Mucosa of stomach (tissue), 1 donor: Measurements from ENCODE around the gene SOX30.
"Not testable (repeated sequence)": the region's sequence is repeated elsewhere in the genome, so short reads cannot be mapped to it uniquely, and the experiment has no call there.

Experiments used
- H3K27me3 ChIP-seq: one replicate; pipeline ENCODE4 v1.7.0; 2013; ENCODE audit warnings: mild to moderate bottlenecking, low read length; ENCODE audit not compliant: control insufficient read depth, insufficient read depth
- H3K36me3 ChIP-seq: one replicate; pipeline ENCODE4 v1.7.0; 2013; ENCODE audit warnings: low read length; ENCODE audit not compliant: control insufficient read depth, insufficient read depth
- H3K4me1 ChIP-seq: one replicate; pipeline ENCODE4 v1.7.0; 2013; ENCODE audit warnings: mild to moderate bottlenecking, low read length; ENCODE audit not compliant: control insufficient read depth, insufficient read depth
- H3K4me3 ChIP-seq: one replicate; pipeline ENCODE4 v1.7.0; 2013; ENCODE audit warnings: low read length
- H3K9ac ChIP-seq: one replicate; pipeline ENCODE4 v1.7.0; 2013; ENCODE audit warnings: mild to moderate bottlenecking, low read length, moderate library complexity
- H3K9me3 ChIP-seq: one replicate; pipeline ENCODE4 v1.7.0; 2013; ENCODE audit warnings: mild to moderate bottlenecking, low read length, moderate library complexity; ENCODE audit not compliant: control insufficient read depth
- donor health status: Pancreatic carcinoma.

SOX30 gene

GRCh38 chr5:157677931-157678330, 25.7 kb upstream of the SOX30 start:
- Histone ChIP-seq H3K36me3 (no peaks in the 10 kb centered on the region), H3K4me1 (no peaks in the 10 kb centered on the region), H3K9me3 (no peaks in the 10 kb centered on the region), H3K9ac (no peak overlapping the region), H3K27me3 (no peaks in the 10 kb centered on the region), H3K4me3 (no peak overlapping the region)

GRCh38 chr5:157674351-157674750, 22.1 kb upstream of the SOX30 start:
- not testable (repeated sequence) for H3K4me1 ChIP-seq, H3K9ac ChIP-seq, H3K36me3 ChIP-seq, H3K4me3 ChIP-seq, H3K9me3 ChIP-seq
- peaks cover 12% of the 10 kb centered on the region for H3K27me3 ChIP-seq

GRCh38 chr5:157672976-157673375, 20.7 kb upstream of the SOX30 start:
- peaks cover 12% of the 10 kb centered on the region for H3K27me3 ChIP-seq
- no peaks in the 10 kb centered on the region for H3K36me3 ChIP-seq
- H3K4me3 ChIP-seq = no peak overlapping the region
- no peak overlapping the region for H3K9ac ChIP-seq
- peaks cover 4% of the 10 kb centered on the region for H3K4me1 ChIP-seq
- H3K9me3 ChIP-seq = no peaks in the 10 kb centered on the region

GRCh38 chr5:157671592-157672330, 19.5 kb upstream of the SOX30 start:
- Histone ChIP-seq H3K4me3 (peak overlapping the region; percentile 51), H3K9ac (peak overlapping the region; percentile 65), H3K36me3 (no peaks in the 10 kb centered on the region), H3K4me1 (peaks cover 4% of the 10 kb centered on the region), H3K27me3 (peaks cover 12% of the 10 kb centered on the region), H3K9me3 (no peaks in the 10 kb centered on the region)

- Histone ChIP-seq H3K36me3 (no peaks in the 10 kb centered on the region), H3K9me3 (no peaks in the 10 kb centered on the region), H3K27me3 (peaks cover 12% of the 10 kb centered on the region), H3K4me3 (peak within 1 kb of the TSS; percentile 51), H3K4me1 (peaks cover 4% of the 10 kb centered on the region), H3K9ac (peak within 1 kb of the TSS; percentile 65)
Measured at GRCh38 chr5:157670662-157671591, 18.7 kb upstream of the SOX30 start, which contains the start of gene C5orf52. Gene C5orf52, plus strand, starts transcription at chr5:157671533. Its CDS starts 82 bp downstream, at chr5:157671615.

- no peak overlapping the region for H3K9ac ChIP-seq
- peaks cover 12% of the 10 kb centered on the region for H3K27me3 ChIP-seq
Measured at GRCh38 chr5:157669701-157670097, 17.5 kb upstream of the SOX30 start.

GRCh38 chr5:157668356-157668755, 16.1 kb upstream of the SOX30 start:
- no peak overlapping the region for H3K4me3 ChIP-seq
- H3K9ac ChIP-seq = no peak overlapping the region
- no peaks in the 10 kb centered on the region for H3K36me3 ChIP-seq
- H3K4me1 ChIP-seq = peaks cover 4% of the 10 kb centered on the region
- H3K27me3 ChIP-seq = peaks cover 12% of the 10 kb centered on the region
- H3K9me3 ChIP-seq = no peaks in the 10 kb centered on the region

More at GRCh38 chr5:157669701-157670097, 17.5 kb upstream of the SOX30 start:
- H3K4me1 ChIP-seq = peaks cover 4% of the 10 kb centered on the region
- no peaks in the 10 kb centered on the region for H3K9me3 ChIP-seq
- no peak overlapping the region for H3K4me3 ChIP-seq
- no peaks in the 10 kb centered on the region for H3K36me3 ChIP-seq

- Histone ChIP-seq H3K36me3 (no peaks in the 10 kb centered on the region), H3K9ac (no peak overlapping the region), H3K9me3 (no peaks in the 10 kb centered on the region), H3K4me1 (peaks cover 3% of the 10 kb centered on the region), H3K4me3 (no peak overlapping the region), H3K27me3 (no peaks in the 10 kb centered on the region)
Measured at GRCh38 chr5:157665467-157666070, 13.3 kb upstream of the SOX30 start.

- Histone ChIP-seq H3K9ac (no peak overlapping the region), H3K4me1 (no peaks in the 10 kb centered on the region), H3K27me3 (no peaks in the 10 kb centered on the region), H3K36me3 (no peaks in the 10 kb centered on the region), H3K4me3 (no peak overlapping the region), H3K9me3 (no peaks in the 10 kb centered on the region)
Measured at GRCh38 chr5:157659868-157660660, 7.8 kb upstream of the SOX30 start.

- Histone ChIP-seq H3K4me3 (no peak overlapping the region), H3K4me1 (no peaks in the 10 kb centered on the region), H3K36me3 (no peaks in the 10 kb centered on the region), H3K9ac (no peak overlapping the region), H3K9me3 (no peaks in the 10 kb centered on the region), H3K27me3 (no peaks in the 10 kb centered on the region)
Measured at GRCh38 chr5:157658893-157659292, 6.7 kb upstream of the SOX30 start.

GRCh38 chr5:157657516-157657915, 5.3 kb upstream of the SOX30 start:
- Histone ChIP-seq H3K27me3 (no peaks in the 10 kb centered on the region), H3K9ac (no peak overlapping the region), H3K4me1 (no peaks in the 10 kb centered on the region), H3K4me3 (no peak overlapping the region), H3K36me3 (no peaks in the 10 kb centered on the region), H3K9me3 (no peaks in the 10 kb centered on the region)
